Esophagus squamous epithelium (tissue), 4 donors: Measurements from ENCODE around the gene ZC3H12D.

Experiments used
- POLR2A ChIP-seq, 4 donors: fragments of 450-650 bp; IDR thresholded peaks; one replicate each; pipeline ENCODE4 v1.6.1; 2017; ENCODE audit warnings: antibody characterized with exemption in 4 of 4, mild to moderate bottlenecking in 4 of 4, moderate library complexity in 3 of 4
- TF ChIP-seq, protein P1 (sequence below), 6 experiments: fragments of 450-650 bp in 4 of 6; fragments of 200-600 bp in 2 of 6; sonication (generic) in 2 of 6; IDR thresholded peaks; one replicate each; pipeline ENCODE4 v1.5.1; 2016 to 2019; ENCODE audit warnings: antibody characterized with exemption in 6 of 6, mild to moderate bottlenecking in 4 of 6, moderate library complexity in 4 of 6

DNA sequence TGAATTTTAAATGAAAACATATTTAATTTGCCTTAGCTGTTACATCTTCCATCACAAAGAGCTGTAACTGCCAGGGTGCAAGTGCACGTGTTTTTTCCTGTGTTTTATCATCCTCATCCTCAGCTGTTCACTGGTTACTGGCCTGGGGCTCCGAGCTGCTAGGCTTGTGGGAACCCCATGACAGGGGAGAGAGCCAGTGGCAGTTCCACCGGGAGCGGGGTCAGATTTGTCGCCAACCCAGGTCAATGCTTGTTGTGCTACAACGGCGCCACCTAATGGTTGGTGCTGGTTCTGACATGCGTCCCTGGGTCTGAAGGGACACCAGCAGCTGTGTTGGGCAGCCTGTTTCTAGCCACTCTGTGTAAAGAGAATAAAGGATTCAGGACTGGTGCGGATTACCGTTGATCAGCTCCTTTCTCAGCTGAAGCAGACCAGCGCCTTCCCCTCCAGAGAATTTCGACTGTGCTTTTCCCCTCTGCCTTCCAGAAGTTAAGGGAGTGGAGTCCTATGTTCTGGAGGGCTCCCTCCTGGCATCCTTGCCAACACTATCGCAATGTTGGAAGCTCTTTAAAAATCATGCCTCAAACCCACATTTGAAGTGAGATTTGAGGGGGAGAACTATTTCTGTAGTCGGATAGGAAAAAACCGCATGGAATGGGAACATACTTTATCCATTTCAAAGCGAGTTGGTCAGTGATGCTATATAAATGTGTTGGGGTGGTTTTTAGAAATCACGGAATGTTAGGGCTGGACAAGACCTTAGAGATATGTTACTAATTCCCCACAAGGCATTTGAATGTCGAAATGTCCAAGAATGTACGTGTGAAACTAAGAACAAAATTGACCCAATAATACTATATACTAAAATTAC lies 52.7 kb downstream of the ZC3H12D start:
- TF ChIP-seq POLR2A (IDR thresholded peaks at IDR 0.05): no peak
- TF ChIP-seq, protein P1, sequence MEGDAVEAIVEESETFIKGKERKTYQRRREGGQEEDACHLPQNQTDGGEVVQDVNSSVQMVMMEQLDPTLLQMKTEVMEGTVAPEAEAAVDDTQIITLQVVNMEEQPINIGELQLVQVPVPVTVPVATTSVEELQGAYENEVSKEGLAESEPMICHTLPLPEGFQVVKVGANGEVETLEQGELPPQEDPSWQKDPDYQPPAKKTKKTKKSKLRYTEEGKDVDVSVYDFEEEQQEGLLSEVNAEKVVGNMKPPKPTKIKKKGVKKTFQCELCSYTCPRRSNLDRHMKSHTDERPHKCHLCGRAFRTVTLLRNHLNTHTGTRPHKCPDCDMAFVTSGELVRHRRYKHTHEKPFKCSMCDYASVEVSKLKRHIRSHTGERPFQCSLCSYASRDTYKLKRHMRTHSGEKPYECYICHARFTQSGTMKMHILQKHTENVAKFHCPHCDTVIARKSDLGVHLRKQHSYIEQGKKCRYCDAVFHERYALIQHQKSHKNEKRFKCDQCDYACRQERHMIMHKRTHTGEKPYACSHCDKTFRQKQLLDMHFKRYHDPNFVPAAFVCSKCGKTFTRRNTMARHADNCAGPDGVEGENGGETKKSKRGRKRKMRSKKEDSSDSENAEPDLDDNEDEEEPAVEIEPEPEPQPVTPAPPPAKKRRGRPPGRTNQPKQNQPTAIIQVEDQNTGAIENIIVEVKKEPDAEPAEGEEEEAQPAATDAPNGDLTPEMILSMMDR (IDR thresholded peaks at IDR 0.05): peak; percentile 92 to 96 (median 93)
